Gastroesophageal sphincter (tissue), 4 donors: Measurements from ENCODE around the gene FOXD2. TPM values are rescaled to one million over a fixed set of nuclear protein-coding genes. Genes with fewer than 3 reads are reported as not detected.

Experiments used
- ATAC-seq: fragments of 150-250 bp; one replicate; pipeline ENCODE4 v1.9.1; 2016; ENCODE audit warnings: mild to moderate bottlenecking, moderate library complexity
- H3K27ac ChIP-seq, 4 donors: fragments of 200-600 bp; sonication (generic) in 3 of 4; 1 replicate in 3 of 4; 2 replicates in 1 of 4; pipeline ENCODE4 v1.5.1; 2016 to 2019
- H3K27me3 ChIP-seq: fragments of 200-600 bp; sonication (generic); one replicate; pipeline ENCODE4 v1.5.1; 2019
- H3K36me3 ChIP-seq, 2 donors: fragments of 200-600 bp; sonication (generic); one replicate each; pipeline ENCODE4 v1.5.1; 2019; ENCODE audit warnings: control low read depth in 1 of 2
- H3K4me1 ChIP-seq, 3 donors: fragments of 200-600 bp; sonication (generic); 1 replicate in 2 of 3; 2 replicates in 1 of 3; pipeline ENCODE4 v1.5.1; 2016 to 2019; ENCODE audit warnings: control low read depth in 2 of 3
- H3K4me3 ChIP-seq, 2 donors: fragments of 200-600 bp; sonication (generic); one replicate each; pipeline ENCODE4 v1.5.1; 2019; ENCODE audit warnings: mild to moderate bottlenecking in 1 of 2, moderate library complexity in 1 of 2
- H3K9me3 ChIP-seq, 3 donors: fragments of 200-600 bp; sonication (generic); one replicate each; pipeline ENCODE4 v1.5.1; 2017 to 2019; ENCODE audit warnings: control low read depth in 2 of 3
- EP300 ChIP-seq: sonication (generic); formaldehyde crosslinking; IDR thresholded peaks from one replicate; pipeline ENCODE4 v1.6.1; 2017; ENCODE audit warnings: antibody characterized with exemption, mild to moderate bottlenecking
- POLR2A ChIP-seq, 2 donors: fragments of 450-650 bp; IDR thresholded peaks; one replicate each; pipeline ENCODE4 v1.6.1; 2017; ENCODE audit warnings: antibody characterized with exemption in 2 of 2, mild to moderate bottlenecking in 2 of 2, moderate library complexity in 1 of 2
- POLR2AphosphoS5 ChIP-seq: sonication (generic); formaldehyde crosslinking; IDR thresholded peaks from one replicate; pipeline ENCODE4 v1.6.1; 2017; ENCODE audit warnings: antibody characterized with exemption
- WGBS, 2 donors: methylation state at CpG; one replicate each; pipeline ENCODE4 v1.1.5; 2018; ENCODE audit warnings: low coverage in 1 of 2; 5-methylcytosine and 5-hydroxymethylcytosine counted together
- total RNA-seq, 4 donors: library from RNA; depleted of rRNA; stranded (reverse); fragments of >200 nt; gene quantifications; one replicate each; pipeline ENCODE4 v1.1.0, GENCODE V29; 2016
- TF ChIP-seq, protein P1 (sequence below), 4 experiments: fragments of 200-600 bp in 2 of 4; fragments of 450-650 bp in 2 of 4; sonication (generic) in 1 of 4; IDR thresholded peaks; one replicate each; pipeline ENCODE4 v1.5.1; 2017 to 2019; ENCODE audit warnings: antibody characterized with exemption in 4 of 4, mild to moderate bottlenecking in 2 of 4, moderate library complexity in 2 of 4

FOXD2 gene
- total RNA-seq, 4 donors from 2014 or later: 0.04 to 0.81 (median 0.57) TPM

GRCh38 chr1:47442202-47442601 is 4.4 kb downstream of the FOXD2 start:
- no peak for ATAC-seq
- Histone ChIP-seq H3K27me3 (peaks cover 99% of the 10 kb centered on the region), H3K9me3 (peaks cover 0 to 15% (median 0%) of the 10 kb centered on the region in 3 donors), H3K4me1 (peaks cover 0 to 42% (median 11%) of the 10 kb centered on the region in 3 donors), H3K4me3 (no peak overlapping the region), H3K27ac (no peak overlapping the region), H3K36me3 (no peaks in the 10 kb centered on the region)
- 94 to 97% methylated on average over 4 of the region's 4 CpGs for WGBS, 2 donors
- TF ChIP-seq, protein P1, sequence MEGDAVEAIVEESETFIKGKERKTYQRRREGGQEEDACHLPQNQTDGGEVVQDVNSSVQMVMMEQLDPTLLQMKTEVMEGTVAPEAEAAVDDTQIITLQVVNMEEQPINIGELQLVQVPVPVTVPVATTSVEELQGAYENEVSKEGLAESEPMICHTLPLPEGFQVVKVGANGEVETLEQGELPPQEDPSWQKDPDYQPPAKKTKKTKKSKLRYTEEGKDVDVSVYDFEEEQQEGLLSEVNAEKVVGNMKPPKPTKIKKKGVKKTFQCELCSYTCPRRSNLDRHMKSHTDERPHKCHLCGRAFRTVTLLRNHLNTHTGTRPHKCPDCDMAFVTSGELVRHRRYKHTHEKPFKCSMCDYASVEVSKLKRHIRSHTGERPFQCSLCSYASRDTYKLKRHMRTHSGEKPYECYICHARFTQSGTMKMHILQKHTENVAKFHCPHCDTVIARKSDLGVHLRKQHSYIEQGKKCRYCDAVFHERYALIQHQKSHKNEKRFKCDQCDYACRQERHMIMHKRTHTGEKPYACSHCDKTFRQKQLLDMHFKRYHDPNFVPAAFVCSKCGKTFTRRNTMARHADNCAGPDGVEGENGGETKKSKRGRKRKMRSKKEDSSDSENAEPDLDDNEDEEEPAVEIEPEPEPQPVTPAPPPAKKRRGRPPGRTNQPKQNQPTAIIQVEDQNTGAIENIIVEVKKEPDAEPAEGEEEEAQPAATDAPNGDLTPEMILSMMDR (IDR thresholded peaks at IDR 0.05): no peak
- TF ChIP-seq EP300 (no peak), POLR2A (IDR thresholded peaks at IDR 0.05) (no peak), POLR2AphosphoS5 (no peak)

- Histone ChIP-seq H3K9me3 (peaks cover 0 to 15% (median 0%) of the 10 kb centered on the region in 3 donors), H3K27ac (no peak overlapping the region), H3K4me1 (peaks cover 0 to 34% (median 11%) of the 10 kb centered on the region in 3 donors), H3K4me3 (no peak overlapping the region), H3K27me3 (peaks cover 99% of the 10 kb centered on the region), H3K36me3 (no peaks in the 10 kb centered on the region)
- 42 to 48% methylated on average over 5 to 8 of the region's 9 CpGs for WGBS, 2 donors
- ATAC-seq: no peak
- no peak for TF ChIP-seq POLR2AphosphoS5
- TF ChIP-seq EP300: no peak
- no peak for TF ChIP-seq POLR2A (IDR thresholded peaks at IDR 0.05)
- TF ChIP-seq, protein P1 (IDR thresholded peaks at IDR 0.05): no peak
Measured at GRCh38 chr1:47442842-47443529, 5.1 kb downstream of the FOXD2 start.

DNA sequence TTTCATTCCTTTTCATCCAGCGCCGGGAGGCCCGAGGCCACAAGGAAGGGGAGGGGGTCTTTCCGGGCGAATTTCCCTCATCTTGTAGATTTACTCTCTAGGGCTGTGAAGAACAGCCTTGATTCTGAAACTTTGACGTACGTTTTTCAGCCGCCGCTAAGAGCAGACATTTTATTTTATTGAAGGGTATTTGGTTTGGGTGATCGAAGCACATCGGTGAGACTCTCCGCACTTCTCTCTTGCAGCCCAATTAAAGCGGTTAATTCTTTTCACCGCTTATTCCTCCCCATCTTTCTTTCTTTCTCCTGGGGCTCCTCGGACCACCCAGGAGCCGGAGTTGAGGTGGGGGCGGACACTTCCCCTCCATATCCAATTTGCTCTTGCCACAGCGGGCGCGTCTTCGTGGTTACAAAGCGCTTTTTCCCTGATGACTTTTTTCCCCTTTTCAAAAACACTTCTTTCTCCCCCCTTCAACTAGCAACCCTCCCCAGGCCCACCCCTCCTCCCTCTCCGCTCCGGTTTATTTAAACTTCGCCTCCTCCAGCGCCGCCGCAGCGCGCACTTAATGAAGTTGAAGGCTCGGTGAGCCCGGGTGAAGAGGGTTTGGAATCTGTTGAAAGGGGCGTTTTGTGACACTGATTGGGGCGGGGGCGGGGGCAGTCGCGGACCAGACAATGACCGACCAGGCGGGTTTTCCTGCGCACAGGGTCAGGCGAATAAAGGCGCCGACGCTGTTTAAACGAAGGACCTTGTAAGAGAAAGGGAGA is 5.9 kb downstream of the FOXD2 start:
- TF ChIP-seq, protein P1 (IDR thresholded peaks at IDR 0.05): no peak
- TF ChIP-seq POLR2A (IDR thresholded peaks at IDR 0.05): no peak
- TF ChIP-seq POLR2AphosphoS5: no peak
- no peak for TF ChIP-seq EP300
- no peak overlapping the region for H3K27ac ChIP-seq
- no peaks in the 10 kb centered on the region for H3K36me3 ChIP-seq
- 17 to 24% methylated on average over 20 to 26 of the region's 45 CpGs for WGBS, 2 donors
- ATAC-seq: no peak
- H3K27me3 ChIP-seq: peaks cover 100% of the 10 kb centered on the region
- H3K4me1 ChIP-seq: peaks cover 0 to 28% (median 11%) of the 10 kb centered on the region in 3 donors
- H3K9me3 ChIP-seq: peaks cover 0 to 15% (median 0%) of the 10 kb centered on the region in 3 donors
- H3K4me3 ChIP-seq: no peak overlapping the region

DNA sequence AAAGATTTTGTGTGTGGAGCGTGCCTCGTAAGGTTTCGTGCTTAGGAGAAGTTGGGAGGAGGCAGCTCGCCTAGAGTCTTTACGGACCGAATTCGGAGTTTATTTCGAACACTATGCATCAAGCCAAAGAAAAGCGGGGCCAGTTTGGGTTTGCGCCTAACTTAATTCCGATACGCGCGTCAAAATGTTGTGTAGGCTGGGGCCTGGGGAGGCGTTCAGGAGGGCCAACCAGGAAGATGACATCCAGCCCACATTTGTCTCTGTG is 6.4 kb downstream of the FOXD2 start:
- Histone ChIP-seq H3K4me3 (peak overlapping the region in 1 of 2 donors; percentile 41), H3K27me3 (peaks cover 100% of the 10 kb centered on the region), H3K4me1 (peaks cover 0 to 24% (median 11%) of the 10 kb centered on the region in 3 donors), H3K36me3 (no peaks in the 10 kb centered on the region), H3K27ac (no peak overlapping the region), H3K9me3 (peaks cover 0 to 15% (median 0%) of the 10 kb centered on the region in 3 donors)
- TF ChIP-seq POLR2A (IDR thresholded peaks at IDR 0.05): no peak
- no peak for TF ChIP-seq POLR2AphosphoS5
- no peak for TF ChIP-seq EP300
- TF ChIP-seq, protein P1 (IDR thresholded peaks at IDR 0.05): no peak
- WGBS, 2 donors: 18 to 26% methylated on average over 5 to 10 of the region's 15 CpGs
- ATAC-seq: no peak
